Activated CD8-positive, alpha-beta memory T cell treated with anti-CD3 and anti-CD28 coated beads, Interleukin-2, amount 50 U/mL, for 24 hours (primary cell): Measurements from ENCODE around the gene ALG11.
"Not testable (repeated sequence)": the region's sequence is repeated elsewhere in the genome, so short reads cannot be mapped to it uniquely, and the experiment has no call there.

Experiments used
- DNase-seq: peaks from one replicate; pipeline ENCODE4 v3.0.0-alpha.2; 2020; ENCODE audit errors: extremely low read depth

ALG11 gene

GRCh38 chr13:52011632-52012511 lies at the start of gene ALG11:
Gene ALG11, plus strand, starts transcription at chr13:52012398. Its CDS starts 21 bp downstream, at chr13:52012419.
- DNase-seq, result peak; percentile 100

- no peak for DNase-seq
Measured at GRCh38 chr13:51966186-51966585, 46.0 kb upstream of the ALG11 start.

GRCh38 chr13:51967482-51968446 lies 44.4 kb upstream of the ALG11 start:
- DNase-seq, result no peak

- DNase-seq, result no peak
Measured at GRCh38 chr13:51970349-51970748, 41.8 kb upstream of the ALG11 start.

GRCh38 chr13:51971520-51972426 lies 40.4 kb upstream of the ALG11 start:
- DNase-seq, result no peak

GRCh38 chr13:51974482-51974881 lies 37.7 kb upstream of the ALG11 start:
- no peak for DNase-seq

GRCh38 chr13:51976423-51976822 lies 35.8 kb upstream of the ALG11 start:
- no peak for DNase-seq

GRCh38 chr13:51976890-51977289 lies 35.3 kb upstream of the ALG11 start:
- no peak for DNase-seq

GRCh38 chr13:51977625-51978024 lies 34.6 kb upstream of the ALG11 start:
- no peak for DNase-seq

GRCh38 chr13:51978796-51979556 lies 33.2 kb upstream of the ALG11 start:
- DNase-seq, result no peak

GRCh38 chr13:51980908-51981307 lies 31.3 kb upstream of the ALG11 start:
- DNase-seq, result no peak

GRCh38 chr13:51981355-51981754 lies 30.8 kb upstream of the ALG11 start:
- DNase-seq, result no peak

- DNase-seq, result not testable (repeated sequence)
Measured at GRCh38 chr13:51983292-51983691, 28.9 kb upstream of the ALG11 start.

- DNase-seq, result not testable (repeated sequence)
Measured at GRCh38 chr13:51984904-51985303, 27.3 kb upstream of the ALG11 start.

- DNase-seq, result no peak
Measured at GRCh38 chr13:51988988-51989618, 23.1 kb upstream of the ALG11 start.

- DNase-seq, result no peak
Measured at GRCh38 chr13:51993713-51994112, 18.5 kb upstream of the ALG11 start.

- DNase-seq, result no peak
Measured at GRCh38 chr13:51995677-51996551, 16.3 kb upstream of the ALG11 start.

GRCh38 chr13:51996641-51997040 lies 15.6 kb upstream of the ALG11 start:
- DNase-seq, result no peak

GRCh38 chr13:51997186-51997585 lies 15.0 kb upstream of the ALG11 start:
- no peak for DNase-seq
